Ovary (tissue), 3 donors: Measurements from ENCODE around the gene CHTOP.

Experiments
- CTCF ChIP-seq, 3 donors: fragments of 450-650 bp in 2 of 3; fragments of 200-600 bp in 1 of 3; IDR thresholded peaks; one replicate each; pipeline versions ENCODE4 v1.5.1 to v1.8.0; 2016 to 2022; ENCODE audit warnings: antibody characterized with exemption in 3 of 3, mild to moderate bottlenecking in 1 of 3
- EP300 ChIP-seq: sonication (generic); formaldehyde crosslinking; IDR thresholded peaks from one replicate; pipeline ENCODE4 v1.6.1; 2017; ENCODE audit warnings: antibody characterized with exemption
- POLR2A ChIP-seq: fragments of 450-650 bp; IDR thresholded peaks from one replicate; pipeline ENCODE4 v1.6.1; 2017; ENCODE audit warnings: antibody characterized with exemption, mild to moderate bottlenecking, moderate library complexity
- donor health status: DM: no; HTN: no; CAD: no.

- TF ChIP-seq CTCF (IDR thresholded peaks at IDR 0.05) (no peak), POLR2A (no peak), EP300 (no peak)
Measured at GRCh38 chr1:153659175-153659534, 25.3 kb downstream of the CHTOP start.
